ENCODE data around the gene NFIA. TPM values are rescaled to one million over a fixed set of nuclear protein-coding genes. Genes with fewer than 3 reads are reported as not detected.

Gene NFIA
- total RNA-seq, 1 experiment from 2014 or later: 38.6 TPM

- Mint-ChIP-seq H3K4me1 (ENCODE audit: low read depth, unreplicated experiment) (peaks cover 30% of the 10 kb centered on the region), H3K27ac (ENCODE audit: unreplicated experiment) (no peak overlapping the region), H3K9me3 (ENCODE audit: low read depth, unreplicated experiment) (no peaks in the 10 kb centered on the region), H3K4me3 (ENCODE audit: low read depth, unreplicated experiment) (no peak overlapping the region), H3K36me3 (ENCODE audit: insufficient read depth, unreplicated experiment) (no peaks in the 10 kb centered on the region), H3K27me3 (ENCODE audit: unreplicated experiment) (no peaks in the 10 kb centered on the region)
- CTCF ChIA-PET: interaction anchor here (1.2 kb wide), 1 partner anchor 55 kb away, joined by 3 read pairs; no protein-coding TSS in a partner anchor
- TF ChIP-seq, protein P1, sequence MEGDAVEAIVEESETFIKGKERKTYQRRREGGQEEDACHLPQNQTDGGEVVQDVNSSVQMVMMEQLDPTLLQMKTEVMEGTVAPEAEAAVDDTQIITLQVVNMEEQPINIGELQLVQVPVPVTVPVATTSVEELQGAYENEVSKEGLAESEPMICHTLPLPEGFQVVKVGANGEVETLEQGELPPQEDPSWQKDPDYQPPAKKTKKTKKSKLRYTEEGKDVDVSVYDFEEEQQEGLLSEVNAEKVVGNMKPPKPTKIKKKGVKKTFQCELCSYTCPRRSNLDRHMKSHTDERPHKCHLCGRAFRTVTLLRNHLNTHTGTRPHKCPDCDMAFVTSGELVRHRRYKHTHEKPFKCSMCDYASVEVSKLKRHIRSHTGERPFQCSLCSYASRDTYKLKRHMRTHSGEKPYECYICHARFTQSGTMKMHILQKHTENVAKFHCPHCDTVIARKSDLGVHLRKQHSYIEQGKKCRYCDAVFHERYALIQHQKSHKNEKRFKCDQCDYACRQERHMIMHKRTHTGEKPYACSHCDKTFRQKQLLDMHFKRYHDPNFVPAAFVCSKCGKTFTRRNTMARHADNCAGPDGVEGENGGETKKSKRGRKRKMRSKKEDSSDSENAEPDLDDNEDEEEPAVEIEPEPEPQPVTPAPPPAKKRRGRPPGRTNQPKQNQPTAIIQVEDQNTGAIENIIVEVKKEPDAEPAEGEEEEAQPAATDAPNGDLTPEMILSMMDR (IDR thresholded peaks at IDR 0.05; ENCODE audit: unreplicated experiment): no peak
- BruUV-seq (replicated peaks): no TSS peak
- intact Hi-C loops (cut with micrococcal nuclease; ENCODE audit: unreplicated experiment): no loop called here
- no peak for DNase-seq
Measured at GRCh38 chr1:61397935-61398334, 315.6 kb downstream of the NFIA start.

- H3K27ac Mint-ChIP-seq (ENCODE audit: unreplicated experiment): no peak overlapping the region
- CTCF ChIA-PET: interaction anchor here (1.2 kb wide), 1 partner anchor 53 kb away, joined by 3 read pairs; no protein-coding TSS in a partner anchor
- TF ChIP-seq, protein P1 (IDR thresholded peaks at IDR 0.05; ENCODE audit: unreplicated experiment): no peak
- H3K4me1 Mint-ChIP-seq (ENCODE audit: low read depth, unreplicated experiment): peaks cover 42% of the 10 kb centered on the region
- intact Hi-C loops (cut with micrococcal nuclease; ENCODE audit: unreplicated experiment): no loop called here
- H3K9me3 Mint-ChIP-seq (ENCODE audit: low read depth, unreplicated experiment): no peaks in the 10 kb centered on the region
- no peak for DNase-seq
- H3K27me3 Mint-ChIP-seq (ENCODE audit: unreplicated experiment): no peaks in the 10 kb centered on the region
- H3K36me3 Mint-ChIP-seq (ENCODE audit: insufficient read depth, unreplicated experiment): peaks cover 6% of the 10 kb centered on the region
- H3K4me3 Mint-ChIP-seq (ENCODE audit: low read depth, unreplicated experiment): no peak overlapping the region
- BruUV-seq (replicated peaks): no TSS peak
Measured at GRCh38 chr1:61399199-61399598, 316.8 kb downstream of the NFIA start.

- no TSS peak for BruUV-seq (replicated peaks)
- CTCF ChIA-PET: no interaction called here
- peaks cover 48% of the 10 kb centered on the region for H3K4me1 Mint-ChIP-seq (ENCODE audit: low read depth, unreplicated experiment)
- peak overlapping the region; percentile 70 for H3K27ac Mint-ChIP-seq (ENCODE audit: unreplicated experiment)
- H3K27me3 Mint-ChIP-seq (ENCODE audit: unreplicated experiment): no peaks in the 10 kb centered on the region
- intact Hi-C loops (cut with micrococcal nuclease; ENCODE audit: unreplicated experiment): loop anchor here (2.0 to 5.0 kb wide), 2 partner anchors 53 to 113 kb away; no protein-coding TSS in a partner anchor
- H3K36me3 Mint-ChIP-seq (ENCODE audit: insufficient read depth, unreplicated experiment): peaks cover 8% of the 10 kb centered on the region
- H3K4me3 Mint-ChIP-seq (ENCODE audit: low read depth, unreplicated experiment): peak overlapping the region; percentile 26
- TF ChIP-seq, protein P1 (IDR thresholded peaks at IDR 0.05; ENCODE audit: unreplicated experiment): no peak
- H3K9me3 Mint-ChIP-seq (ENCODE audit: low read depth, unreplicated experiment): no peaks in the 10 kb centered on the region
- DNase-seq: no peak
Measured at GRCh38 chr1:61400131-61400770, 317.9 kb downstream of the NFIA start.

DNA sequence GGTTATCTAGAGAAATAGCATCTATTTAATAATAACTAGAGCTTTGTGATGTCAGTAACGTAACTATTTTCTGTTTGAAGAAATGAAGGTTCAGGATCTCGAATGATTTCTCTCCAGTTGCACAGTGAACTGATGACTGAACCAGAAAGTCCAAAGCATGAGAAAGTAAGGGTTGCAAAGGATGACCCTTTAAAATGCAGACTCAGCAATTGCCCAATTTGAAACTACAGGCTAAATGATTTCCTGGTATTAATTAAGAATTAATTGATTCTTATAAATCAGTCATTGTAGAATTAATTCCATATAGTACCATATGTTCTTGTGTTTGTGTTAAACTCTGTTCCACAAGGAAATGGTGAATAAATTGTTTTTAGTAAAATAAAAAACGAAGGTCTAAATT, 318.6 kb downstream of the NFIA start:
- H3K27ac Mint-ChIP-seq (ENCODE audit: unreplicated experiment): no peak overlapping the region
- H3K9me3 Mint-ChIP-seq (ENCODE audit: low read depth, unreplicated experiment): no peaks in the 10 kb centered on the region
- peaks cover 8% of the 10 kb centered on the region for H3K36me3 Mint-ChIP-seq (ENCODE audit: insufficient read depth, unreplicated experiment)
- BruUV-seq (replicated peaks): no TSS peak
- H3K4me3 Mint-ChIP-seq (ENCODE audit: low read depth, unreplicated experiment): no peak overlapping the region
- CTCF ChIA-PET: interaction anchor here (0.6 kb wide), 1 partner anchor 134 kb away, joined by 4 read pairs; no protein-coding TSS in a partner anchor
- H3K4me1 Mint-ChIP-seq (ENCODE audit: low read depth, unreplicated experiment): peaks cover 48% of the 10 kb centered on the region
- H3K27me3 Mint-ChIP-seq (ENCODE audit: unreplicated experiment): no peaks in the 10 kb centered on the region
- intact Hi-C loops (cut with micrococcal nuclease; ENCODE audit: unreplicated experiment): loop anchor here (2.0 to 5.0 kb wide), 2 partner anchors 52 to 114 kb away; no protein-coding TSS in a partner anchor
- no peak for DNase-seq
- TF ChIP-seq, protein P1 (IDR thresholded peaks at IDR 0.05; ENCODE audit: unreplicated experiment): no peak

All from Calu3 (cell line).